Melanocyte of skin (primary cell): ENCODE results near the gene ELL3. TPM values are rescaled to one million over a fixed set of nuclear protein-coding genes. Genes with fewer than 3 reads are reported as not detected.

Source experiments
- small RNA-seq, 2 donors: library from RNA; depleted of rRNA; stranded (forward); fragments of <200 nt; gene quantifications; one replicate each; pipeline ENCODE3, GENCODE V24; 2012
- total RNA-seq, 2 donors: library from RNA; depleted of rRNA; stranded (reverse); fragments of >200 nt; gene quantifications; 2 replicates each; pipeline ENCODE4 v1.2.3, GENCODE V29; 2012

The ELL3 gene, protein sequence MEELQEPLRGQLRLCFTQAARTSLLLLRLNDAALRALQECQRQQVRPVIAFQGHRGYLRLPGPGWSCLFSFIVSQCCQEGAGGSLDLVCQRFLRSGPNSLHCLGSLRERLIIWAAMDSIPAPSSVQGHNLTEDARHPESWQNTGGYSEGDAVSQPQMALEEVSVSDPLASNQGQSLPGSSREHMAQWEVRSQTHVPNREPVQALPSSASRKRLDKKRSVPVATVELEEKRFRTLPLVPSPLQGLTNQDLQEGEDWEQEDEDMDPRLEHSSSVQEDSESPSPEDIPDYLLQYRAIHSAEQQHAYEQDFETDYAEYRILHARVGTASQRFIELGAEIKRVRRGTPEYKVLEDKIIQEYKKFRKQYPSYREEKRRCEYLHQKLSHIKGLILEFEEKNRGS
- total RNA-seq: 1 to 10 TPM; 1.7 to 2.0 TPM

DNA sequence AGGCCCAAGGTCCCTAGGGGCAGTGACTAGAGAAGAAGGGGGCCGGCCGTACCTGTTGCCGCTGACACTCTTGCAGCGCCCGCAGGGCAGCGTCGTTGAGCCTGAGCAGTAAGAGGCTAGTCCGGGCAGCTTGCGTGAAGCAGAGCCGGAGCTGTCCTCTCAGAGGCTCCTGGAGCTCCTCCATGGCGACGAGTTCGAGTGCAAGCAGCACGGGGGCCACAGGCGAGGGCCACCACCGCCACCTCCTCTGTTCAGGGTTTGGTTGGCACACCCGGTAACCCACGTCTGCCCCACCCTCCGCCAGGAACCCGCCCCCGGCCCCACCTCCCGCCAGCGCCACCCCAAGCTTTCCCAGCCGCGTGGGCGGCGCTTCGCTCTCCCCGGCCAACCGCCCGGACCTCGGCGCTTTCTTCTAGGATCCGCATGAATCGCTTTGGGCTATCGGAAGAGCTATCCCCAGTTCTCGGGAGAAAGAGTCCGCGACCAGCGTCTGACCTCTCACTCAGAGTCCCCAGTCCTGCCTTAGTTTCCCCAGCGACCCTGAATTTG is at the start of gene ELL3:
Gene ELL3 (minus strand): TSS at position 249 of the 549 bp plus-strand sequence. CDS start 65 bp downstream, at position 184.

DNA sequence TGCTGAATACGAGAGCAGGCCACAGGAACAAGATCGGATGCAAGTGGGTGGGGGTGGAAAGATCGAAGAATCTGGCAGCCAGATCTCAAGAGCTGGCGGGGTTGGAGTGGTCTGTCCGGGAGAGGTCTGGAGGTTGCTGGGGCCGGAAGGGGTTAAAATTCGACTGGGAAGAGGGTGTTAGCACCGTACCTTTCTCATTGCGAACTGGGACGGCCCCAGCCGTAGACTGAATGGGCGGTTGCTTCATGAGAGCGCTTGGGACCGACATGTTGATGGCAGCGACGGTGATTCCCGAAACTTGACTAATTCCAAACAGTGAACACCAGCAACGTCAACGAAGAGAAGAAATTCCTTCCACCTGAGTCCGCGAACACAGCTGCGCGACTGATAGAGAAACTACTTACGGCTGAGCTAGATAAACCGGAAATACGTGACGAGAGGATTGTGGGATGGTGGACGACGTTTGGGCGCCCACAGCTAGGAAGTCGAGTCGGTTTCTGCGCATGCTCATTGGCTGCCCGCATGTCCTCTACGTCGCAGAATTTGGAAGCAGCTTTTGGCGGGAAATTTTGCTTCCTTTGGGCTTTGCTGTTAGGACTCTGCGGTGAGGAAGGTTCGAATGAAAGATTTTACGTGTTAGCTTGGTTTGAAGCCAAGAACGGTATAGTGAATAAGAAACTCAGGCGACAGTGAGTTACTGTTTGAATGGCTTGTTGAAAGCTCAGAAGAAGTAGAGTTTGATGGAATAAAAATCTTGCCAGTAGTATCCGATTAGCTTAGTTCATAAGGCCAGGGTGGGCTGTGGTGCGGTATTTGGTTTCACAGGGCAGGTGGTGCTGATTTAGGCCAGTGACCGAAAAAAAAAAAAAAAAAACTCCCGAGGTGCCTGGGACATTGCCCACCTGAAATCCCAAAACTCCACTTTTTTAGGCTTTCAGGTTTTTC is 47.8 kb upstream of the ELL3 start, which contains the start of gene MFAP1:
Gene MFAP1 (minus strand): TSS at position 389 of the 945 bp plus-strand sequence. CDS start 121 bp downstream, at position 268.

DNA sequence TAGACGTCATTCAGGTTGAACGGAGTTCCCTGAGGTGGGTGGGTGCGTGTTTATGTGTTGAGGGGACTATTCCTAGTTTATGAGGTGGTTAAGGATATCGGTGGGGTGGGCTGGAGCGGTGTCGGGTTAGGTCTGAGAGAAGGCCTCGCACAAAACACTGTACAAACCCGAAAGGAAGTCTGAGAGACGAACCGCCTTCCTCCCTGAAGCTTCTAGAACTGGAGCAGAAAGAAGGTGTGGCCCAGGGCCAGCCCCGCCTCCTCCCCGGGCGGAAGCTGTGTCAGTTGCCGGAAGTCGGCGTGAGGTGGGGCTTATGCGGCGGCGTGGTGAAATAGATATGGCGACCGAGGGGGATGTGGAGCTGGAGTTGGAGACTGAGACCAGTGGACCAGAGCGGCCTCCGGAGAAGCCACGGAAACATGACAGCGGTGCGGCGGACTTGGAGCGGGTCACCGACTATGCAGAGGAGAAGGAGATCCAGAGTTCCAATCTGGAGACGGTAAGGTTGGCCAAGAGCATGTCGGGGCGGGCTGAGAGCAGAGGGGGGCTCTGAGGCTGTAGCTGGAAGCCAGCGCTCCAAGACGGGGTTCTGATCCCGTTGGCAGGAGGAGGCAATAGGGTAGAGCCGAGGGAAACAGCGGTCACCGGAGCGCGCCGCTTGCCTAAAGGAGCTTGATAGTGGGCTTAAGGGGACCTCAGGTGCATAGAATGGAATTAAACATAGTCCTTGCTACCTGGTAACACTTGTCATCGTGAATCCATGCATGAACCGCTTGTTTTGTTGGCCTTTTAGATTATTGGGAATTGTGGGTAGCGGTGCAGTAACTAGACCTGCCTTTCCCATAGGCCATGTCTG is 23.7 kb upstream of the ELL3 start, which contains the start of gene HYPK:
Gene HYPK (plus strand): TSS at position 314 of the 856 bp plus-strand sequence. CDS start 24 bp downstream, at position 338.

DNA sequence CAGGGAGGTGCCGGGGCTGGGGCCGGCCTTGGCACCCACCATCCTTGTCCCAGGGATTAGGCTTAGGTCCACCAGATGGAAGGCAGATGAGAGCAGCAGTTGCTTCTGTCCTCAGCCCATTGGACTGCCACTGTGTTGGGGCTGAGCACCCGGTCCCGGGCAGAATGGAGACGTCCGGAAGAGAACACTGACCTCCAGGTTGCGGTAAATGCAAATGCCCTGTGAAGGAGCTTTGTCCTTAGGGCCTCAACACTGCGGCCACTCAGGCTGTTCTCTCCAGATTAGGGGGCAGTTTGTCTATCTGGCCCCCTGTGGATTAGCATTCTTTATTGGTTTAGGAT is 23.1 kb upstream of the ELL3 start, which contains the start of gene SERINC4:
Gene SERINC4 (minus strand): TSS at position 276 of the 341 bp plus-strand sequence. CDS start 234 bp downstream, at position 42.

DNA sequence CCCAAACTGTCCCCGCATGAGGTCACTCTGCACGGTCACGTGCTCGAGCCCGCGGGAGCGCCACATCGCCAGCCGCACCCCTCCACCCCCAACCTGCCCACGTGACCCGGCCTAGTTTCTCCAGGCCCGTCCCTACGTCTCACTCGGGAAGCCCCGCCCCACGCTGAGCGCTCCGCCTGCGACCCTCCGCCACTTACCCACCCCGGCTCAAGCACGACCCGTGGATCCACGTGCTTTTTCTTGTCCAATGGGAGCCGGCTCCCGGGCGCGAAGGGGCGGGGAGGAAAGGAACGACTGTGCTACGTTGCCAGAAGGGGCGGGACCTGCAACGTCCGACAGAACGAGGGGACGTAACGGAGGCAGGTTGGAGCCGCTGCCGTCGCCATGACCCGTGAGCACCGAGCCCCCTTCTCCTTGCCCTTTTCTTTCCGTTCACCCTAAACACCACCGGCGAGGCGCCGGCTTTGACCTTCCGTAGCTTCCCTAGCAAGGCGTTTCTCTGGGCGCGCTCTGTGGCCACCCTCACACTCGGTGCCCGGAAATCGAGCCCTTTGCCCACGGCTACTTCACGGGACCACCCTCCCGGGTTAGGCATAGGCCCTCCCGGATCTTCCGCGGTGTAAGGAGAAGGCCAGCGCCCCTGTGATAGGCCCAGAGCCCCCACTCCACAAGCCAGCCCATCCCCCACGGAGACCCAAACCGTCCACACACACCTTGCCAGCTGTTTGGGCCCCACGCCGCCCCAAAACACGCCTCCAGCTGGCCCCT is 15.4 kb upstream of the ELL3 start, which contains the start of gene SERF2:
Gene SERF2 (plus strand): TSS at position 328 of the 768 bp plus-strand sequence. CDS start 57 bp downstream, at position 385.

DNA sequence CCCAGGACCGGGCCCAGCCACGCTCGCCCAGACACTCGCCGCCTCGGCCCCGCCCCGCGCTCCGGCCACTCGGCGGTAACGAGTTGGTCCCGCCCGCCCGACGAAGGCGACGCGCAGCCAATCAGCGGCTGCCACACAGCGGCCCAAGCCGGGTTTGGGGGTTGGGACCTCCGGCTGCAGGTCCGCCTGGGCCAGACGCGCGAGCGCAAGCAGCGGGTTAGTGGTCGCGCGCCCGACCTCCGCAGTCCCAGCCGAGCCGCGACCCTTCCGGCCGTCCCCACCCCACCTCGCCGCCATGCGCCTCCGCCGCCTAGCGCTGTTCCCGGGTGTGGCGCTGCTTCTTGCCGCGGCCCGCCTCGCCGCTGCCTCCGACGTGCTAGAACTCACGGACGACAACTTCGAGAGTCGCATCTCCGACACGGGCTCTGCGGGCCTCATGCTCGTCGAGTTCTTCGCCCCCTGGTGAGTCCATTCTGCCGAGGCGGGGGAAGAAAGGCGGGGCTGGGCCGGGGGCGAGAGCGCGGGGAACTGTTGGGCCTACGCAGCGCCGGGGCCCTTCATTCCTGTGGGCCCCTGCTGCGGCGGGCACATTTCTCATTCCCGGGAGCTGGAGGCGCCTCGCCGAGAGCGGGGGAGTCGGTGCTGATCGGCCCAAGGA is 30.4 kb downstream of the ELL3 start, which contains the start of gene PDIA3:
Gene PDIA3 (plus strand): TSS at position 194 of the 658 bp plus-strand sequence. CDS start 102 bp downstream, at position 296.

Small RNA genes lying within 50 kb of the gene (small RNA-seq; reads per million reads assigned to genes)
- 0 reads per million in 2 donors for gene MIR1282
- gene RNU6-354P: 0 reads per million in 2 donors

Other genes with a start within 250 kb of the ELL3 start
- 10 to 100 TPM; 13.0 to 18.2 TPM for gene PPIP5K1, start 186.8 kb downstream of the ELL3 start, total RNA-seq
- not detected for gene CKMT1B, start 182.9 kb downstream of the ELL3 start, total RNA-seq
- gene STRC, start 158.2 kb downstream of the ELL3 start, total RNA-seq: under 1 TPM in 1 of 2 donors, not detected in 1; 0.69 TPM
- gene CATSPER2, start 128.1 kb downstream of the ELL3 start, total RNA-seq: 1 to 10 TPM in 1 of 2 donors, under 1 TPM in 1; 0.67 to 1.4 TPM
- not detected for gene CKMT1A, start 83.1 kb downstream of the ELL3 start, total RNA-seq
- gene PDIA3, start 30.5 kb downstream of the ELL3 start, total RNA-seq: 100 to 1,000 TPM in 1 of 2 donors, 10 to 100 TPM in 1; 81.6 to 126 TPM
- gene SERF2, start 15.4 kb upstream of the ELL3 start, total RNA-seq: 100 to 1,000 TPM; 235 to 259 TPM
- under 1 TPM in 1 of 2 donors, not detected in 1; under 0.01 TPM for gene SERINC4, start 23.3 kb upstream of the ELL3 start, total RNA-seq
- 1 to 10 TPM; 3.4 to 6.0 TPM for gene HYPK, start 23.6 kb upstream of the ELL3 start, total RNA-seq
- 10 to 100 TPM; 16.5 to 26.6 TPM for gene MFAP1, start 47.7 kb upstream of the ELL3 start, total RNA-seq
- gene WDR76, start 50.0 kb upstream of the ELL3 start, total RNA-seq: 10 to 100 TPM in 1 of 2 donors, 1 to 10 TPM in 1; 7.9 to 20.6 TPM